ENCODE data around the gene VEPH1.

DNA sequence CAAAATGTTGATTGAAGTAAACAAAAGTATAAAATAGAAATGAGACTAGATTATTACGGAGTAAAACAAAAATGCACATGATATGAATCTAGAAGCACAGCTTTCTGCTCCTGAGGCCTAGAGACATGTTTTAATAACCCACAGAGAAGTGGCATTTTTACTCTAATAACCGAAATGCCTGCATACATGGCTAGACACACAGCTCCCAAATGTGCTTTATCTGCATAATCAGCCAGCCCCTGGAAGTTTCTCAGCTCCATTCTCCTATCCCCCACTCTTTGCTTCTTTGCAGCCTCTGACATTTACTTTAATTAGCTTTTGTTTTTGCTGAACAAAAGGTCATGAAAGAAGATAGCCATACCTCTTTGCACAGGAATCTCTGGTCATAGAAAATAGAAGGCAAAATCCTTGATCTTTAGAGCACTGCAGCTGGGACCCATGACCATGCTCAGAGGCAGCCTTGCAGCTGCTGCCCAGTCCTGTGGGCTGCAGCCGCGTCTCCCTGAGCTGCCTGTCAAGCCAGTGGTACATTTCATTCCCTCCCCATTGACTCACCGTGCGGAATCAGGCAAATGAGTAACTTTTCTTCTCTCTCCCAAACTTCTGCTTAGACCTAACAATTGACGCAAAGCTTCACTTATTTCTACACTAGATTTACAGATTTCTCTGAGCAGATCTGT lies at the start of gene VEPH1:
- TF ChIP-seq EZH2 (IDR thresholded peaks at IDR 0.05; ENCODE audit: low read length, unreplicated experiment), result no peak
- TF ChIP-seq, protein P1, sequence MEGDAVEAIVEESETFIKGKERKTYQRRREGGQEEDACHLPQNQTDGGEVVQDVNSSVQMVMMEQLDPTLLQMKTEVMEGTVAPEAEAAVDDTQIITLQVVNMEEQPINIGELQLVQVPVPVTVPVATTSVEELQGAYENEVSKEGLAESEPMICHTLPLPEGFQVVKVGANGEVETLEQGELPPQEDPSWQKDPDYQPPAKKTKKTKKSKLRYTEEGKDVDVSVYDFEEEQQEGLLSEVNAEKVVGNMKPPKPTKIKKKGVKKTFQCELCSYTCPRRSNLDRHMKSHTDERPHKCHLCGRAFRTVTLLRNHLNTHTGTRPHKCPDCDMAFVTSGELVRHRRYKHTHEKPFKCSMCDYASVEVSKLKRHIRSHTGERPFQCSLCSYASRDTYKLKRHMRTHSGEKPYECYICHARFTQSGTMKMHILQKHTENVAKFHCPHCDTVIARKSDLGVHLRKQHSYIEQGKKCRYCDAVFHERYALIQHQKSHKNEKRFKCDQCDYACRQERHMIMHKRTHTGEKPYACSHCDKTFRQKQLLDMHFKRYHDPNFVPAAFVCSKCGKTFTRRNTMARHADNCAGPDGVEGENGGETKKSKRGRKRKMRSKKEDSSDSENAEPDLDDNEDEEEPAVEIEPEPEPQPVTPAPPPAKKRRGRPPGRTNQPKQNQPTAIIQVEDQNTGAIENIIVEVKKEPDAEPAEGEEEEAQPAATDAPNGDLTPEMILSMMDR (conservative IDR thresholded peaks at IDR 0.05; ENCODE audit: low read depth, low read length), result no peak
- TF ChIP-seq EZH2phosphoT487 (IDR thresholded peaks at IDR 0.05; ENCODE audit: borderline replicate concordance, low read length), result no peak

Data from PC-3 (cell line).